ENCODE measurements around the gene SOST.

DNA sequence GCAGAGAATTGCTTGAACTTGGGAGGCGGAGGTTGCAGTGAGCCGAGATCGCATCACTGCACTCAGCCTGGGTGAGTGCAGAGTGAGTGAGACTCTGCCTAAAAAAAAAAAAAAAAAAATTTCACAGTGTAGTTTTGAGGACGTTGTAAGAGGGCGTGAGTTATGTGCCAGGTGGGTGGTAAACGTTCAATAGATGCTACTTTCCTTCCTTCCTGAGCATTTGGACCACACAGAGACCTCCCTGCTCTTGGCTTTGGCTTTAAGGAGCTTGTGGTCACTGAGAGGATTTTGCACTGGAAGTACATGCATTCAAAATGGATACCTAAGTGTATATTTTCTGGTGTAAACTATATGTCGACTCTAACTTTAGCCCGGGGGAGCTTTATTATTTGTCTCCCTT lies 30.5 kb downstream of the SOST start:
- TF ChIP-seq, protein P1, sequence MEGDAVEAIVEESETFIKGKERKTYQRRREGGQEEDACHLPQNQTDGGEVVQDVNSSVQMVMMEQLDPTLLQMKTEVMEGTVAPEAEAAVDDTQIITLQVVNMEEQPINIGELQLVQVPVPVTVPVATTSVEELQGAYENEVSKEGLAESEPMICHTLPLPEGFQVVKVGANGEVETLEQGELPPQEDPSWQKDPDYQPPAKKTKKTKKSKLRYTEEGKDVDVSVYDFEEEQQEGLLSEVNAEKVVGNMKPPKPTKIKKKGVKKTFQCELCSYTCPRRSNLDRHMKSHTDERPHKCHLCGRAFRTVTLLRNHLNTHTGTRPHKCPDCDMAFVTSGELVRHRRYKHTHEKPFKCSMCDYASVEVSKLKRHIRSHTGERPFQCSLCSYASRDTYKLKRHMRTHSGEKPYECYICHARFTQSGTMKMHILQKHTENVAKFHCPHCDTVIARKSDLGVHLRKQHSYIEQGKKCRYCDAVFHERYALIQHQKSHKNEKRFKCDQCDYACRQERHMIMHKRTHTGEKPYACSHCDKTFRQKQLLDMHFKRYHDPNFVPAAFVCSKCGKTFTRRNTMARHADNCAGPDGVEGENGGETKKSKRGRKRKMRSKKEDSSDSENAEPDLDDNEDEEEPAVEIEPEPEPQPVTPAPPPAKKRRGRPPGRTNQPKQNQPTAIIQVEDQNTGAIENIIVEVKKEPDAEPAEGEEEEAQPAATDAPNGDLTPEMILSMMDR (IDR thresholded peaks at IDR 0.05) = no peak
- TF ChIP-seq POLR2A (IDR thresholded peaks at IDR 0.05) = no peak
